ENCODE measurements around the gene PRTFDC1.
"Not testable (repeated sequence)": the region's sequence is repeated elsewhere in the genome, so short reads cannot be mapped to it uniquely, and the experiment has no call there.

PRTFDC1 gene

DNA sequence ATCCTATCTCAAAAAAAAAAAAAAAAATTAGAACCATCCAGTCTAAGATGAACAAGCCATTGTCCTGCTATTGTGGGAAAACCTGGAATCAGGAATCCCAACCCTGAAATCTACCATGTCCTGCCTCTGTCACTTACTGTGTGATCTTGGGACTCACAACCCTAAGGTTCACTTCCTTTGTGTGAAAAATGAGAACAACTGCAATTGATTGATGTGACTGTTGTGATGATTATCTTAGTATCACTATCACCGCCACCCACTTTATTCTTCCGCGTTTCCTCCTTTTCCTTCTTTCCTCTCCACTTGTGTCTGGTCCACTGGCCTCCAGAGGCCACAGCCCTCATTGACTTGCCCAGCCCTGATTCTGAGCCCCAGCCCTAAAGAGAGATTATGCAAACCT lies 12.6 kb upstream of the PRTFDC1 start:
- DNase-seq (ENCODE audit: low read depth) = no peak

DNA sequence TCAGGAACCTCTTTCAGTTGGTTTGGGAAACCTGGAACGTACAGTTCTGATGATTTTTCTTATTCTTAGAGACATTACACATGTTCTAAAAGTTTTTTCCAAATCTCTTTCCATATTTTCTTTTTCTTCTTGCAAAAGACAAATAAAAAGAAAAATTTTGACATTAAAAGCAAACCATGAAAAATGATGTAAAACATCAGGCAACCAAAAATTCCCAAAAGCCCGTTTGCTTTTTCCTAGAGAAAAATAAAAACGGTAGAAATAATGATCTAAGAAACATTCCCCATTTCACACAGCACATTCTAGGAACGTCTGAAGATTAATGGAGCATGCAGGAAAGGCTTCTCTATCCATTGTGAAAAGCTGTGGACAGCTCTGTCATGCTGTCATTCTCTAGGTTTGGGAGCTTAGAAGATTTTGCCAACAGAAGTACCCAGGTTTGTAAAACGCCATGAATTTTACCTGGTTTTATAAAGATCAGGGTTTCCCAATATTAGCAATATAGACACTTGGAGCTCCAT lies 11.2 kb upstream of the PRTFDC1 start:
- no peak for DNase-seq (ENCODE audit: low read depth)

DNA sequence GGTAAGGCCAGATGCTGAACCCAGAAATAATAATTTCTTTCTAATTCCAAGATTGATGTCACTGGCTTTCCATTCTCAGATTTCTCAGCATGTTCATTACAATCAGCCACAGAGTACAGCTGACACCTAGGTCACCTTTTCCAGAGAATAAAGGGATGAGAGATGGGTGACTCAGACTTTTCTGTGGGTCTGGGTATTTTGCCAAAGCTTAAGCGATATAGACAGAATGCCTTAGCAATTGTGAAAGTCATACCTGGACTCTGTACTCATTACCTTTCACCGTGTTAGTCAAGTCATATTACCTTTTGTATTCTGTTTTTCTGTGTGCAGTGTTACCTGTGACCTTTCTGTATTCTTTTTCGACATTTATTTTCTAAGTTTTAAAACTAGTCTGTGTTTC lies 10.6 kb upstream of the PRTFDC1 start:
- DNase-seq (ENCODE audit: low read depth) = no peak

DNA sequence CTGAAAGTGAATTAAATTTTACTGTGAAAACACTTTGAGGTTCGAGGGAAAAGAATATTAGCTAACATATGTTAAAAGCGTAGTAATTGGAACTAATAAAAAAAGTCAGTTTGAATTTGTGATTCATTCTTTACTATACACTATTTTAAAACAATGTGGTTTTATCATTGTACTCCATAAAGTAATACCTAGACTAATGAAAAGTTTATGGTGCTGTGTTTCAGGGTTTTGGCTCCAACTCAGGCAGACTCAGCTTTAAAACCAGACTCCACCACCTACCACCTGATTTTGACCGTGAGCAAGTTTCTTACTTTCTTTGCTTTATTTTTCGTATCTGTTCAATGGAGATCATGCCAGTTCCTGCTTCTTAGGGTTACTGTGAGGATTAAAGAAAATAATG lies 9.2 kb upstream of the PRTFDC1 start:
- no peak for DNase-seq (ENCODE audit: low read depth)

DNA sequence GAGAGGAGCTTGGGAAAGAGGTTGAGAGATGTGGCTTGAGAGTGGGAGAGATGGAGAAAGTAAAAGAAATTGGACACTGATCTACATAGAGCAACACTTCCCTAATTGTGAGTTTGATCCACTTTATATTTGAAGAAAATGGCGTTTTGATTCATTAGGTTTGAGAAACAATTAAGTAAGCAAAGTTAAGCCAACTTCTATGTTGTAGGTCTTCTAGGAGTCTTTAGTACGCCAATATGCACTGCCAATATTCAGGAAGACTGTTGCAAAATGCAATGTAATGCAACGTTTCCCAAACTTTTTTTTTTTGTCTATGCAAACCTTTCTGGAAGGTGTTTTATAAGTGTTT lies 7.0 kb upstream of the PRTFDC1 start:
- DNase-seq (ENCODE audit: low read depth) = no peak

DNA sequence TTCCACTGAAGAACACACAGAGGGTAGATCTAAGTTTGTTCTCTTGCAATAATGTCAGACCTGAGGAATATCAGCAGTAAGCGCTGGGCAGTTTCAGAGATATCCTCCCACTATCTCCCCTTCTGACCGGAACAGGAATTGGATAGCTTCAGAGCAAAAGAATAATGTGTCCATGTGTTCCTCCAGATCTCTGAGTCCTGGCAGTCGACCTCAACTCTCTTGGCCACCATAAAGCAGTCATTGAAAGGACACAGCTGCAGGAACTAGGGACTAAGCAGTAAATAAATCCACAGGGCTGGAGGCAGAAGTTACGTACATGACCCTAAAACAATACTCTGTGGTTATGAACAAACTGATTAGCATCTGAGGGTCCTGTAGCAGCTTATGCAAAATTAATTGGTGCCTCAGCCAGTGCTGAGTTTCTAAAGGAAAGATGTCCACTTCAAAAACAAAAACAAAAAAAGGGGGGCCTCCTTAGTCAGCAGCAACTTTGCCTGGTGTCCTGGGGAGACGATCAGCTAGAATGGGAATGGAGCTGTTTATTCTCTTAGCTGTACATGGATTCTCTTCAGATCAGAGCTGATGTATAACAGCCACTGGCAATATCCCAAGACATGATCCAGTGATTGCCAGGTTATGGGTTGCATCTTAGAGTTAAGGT lies 6.4 kb upstream of the PRTFDC1 start:
- no peak for DNase-seq (ENCODE audit: low read depth)

DNA sequence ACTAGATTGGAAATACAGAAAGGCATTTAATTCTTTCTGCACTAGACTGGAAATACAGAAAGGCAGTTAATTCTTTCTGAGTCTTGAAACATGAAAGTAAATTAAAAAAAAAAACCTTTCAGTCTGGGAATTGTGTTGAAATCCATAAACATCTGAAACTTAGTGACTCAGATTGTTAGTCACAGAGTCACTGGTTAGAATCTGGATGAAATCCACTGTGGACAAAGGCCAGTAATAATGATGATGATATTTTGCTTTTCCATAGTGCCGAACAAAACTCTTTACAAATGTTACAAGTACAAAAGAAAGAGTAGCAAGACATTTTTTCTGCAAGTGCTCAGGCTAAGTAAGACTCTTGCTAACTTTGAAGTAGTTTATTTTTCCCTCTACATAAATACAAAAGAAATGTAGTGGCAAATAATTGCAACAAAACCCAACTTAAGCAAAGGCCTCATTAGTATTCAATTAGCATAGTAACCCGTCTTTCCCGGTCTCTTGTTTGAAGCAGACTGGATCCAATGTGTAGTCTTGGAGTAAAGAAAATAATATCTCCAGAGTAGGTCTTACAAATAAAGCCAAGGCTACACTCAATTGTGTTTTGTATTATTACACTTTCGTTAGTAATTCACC lies 5.8 kb upstream of the PRTFDC1 start:
- DNase-seq (ENCODE audit: low read depth) = peak; percentile 89

DNA sequence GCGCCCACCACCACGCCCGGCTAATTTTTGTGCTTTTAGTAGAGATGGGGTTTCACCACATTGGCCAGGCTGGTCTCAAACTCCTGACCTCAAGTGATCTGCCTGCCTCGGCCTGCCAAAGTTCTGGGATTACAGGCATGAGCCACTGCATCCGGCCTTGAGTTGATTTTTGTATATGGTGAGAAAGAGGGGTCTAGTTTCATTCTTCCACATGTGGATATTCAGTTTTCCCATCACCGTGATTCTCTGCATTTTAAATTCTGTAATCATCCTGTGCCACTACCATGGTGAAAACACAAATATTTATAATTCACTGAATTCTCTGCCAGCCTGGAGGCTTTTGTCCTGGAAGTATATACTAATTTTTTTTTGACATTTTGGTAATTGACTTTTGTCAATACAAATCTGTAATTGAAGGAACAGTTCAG lies 5.2 kb upstream of the PRTFDC1 start:
- DNase-seq (ENCODE audit: low read depth) = not testable (repeated sequence)

DNA sequence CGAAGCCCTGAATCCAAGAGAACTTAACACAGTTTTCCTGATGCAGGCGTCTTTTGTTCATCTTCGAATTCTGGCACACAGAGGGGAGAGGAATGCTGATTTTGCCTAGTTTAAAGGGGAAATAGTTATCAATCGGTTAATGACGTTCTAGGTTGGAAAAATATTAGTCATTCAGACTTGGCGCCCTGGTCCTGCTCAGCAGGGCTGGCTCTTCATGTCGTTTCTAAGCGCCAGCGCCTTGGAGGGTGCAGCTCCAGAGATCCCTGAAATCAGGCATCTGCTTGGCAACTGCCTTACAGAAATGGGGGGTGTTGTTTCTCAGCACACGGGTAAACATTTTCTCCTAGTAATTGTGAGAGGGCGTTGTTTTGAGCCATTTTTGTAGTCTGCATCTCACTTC lies 1.3 kb upstream of the PRTFDC1 start:
- DNase-seq (ENCODE audit: low read depth) = no peak

DNA sequence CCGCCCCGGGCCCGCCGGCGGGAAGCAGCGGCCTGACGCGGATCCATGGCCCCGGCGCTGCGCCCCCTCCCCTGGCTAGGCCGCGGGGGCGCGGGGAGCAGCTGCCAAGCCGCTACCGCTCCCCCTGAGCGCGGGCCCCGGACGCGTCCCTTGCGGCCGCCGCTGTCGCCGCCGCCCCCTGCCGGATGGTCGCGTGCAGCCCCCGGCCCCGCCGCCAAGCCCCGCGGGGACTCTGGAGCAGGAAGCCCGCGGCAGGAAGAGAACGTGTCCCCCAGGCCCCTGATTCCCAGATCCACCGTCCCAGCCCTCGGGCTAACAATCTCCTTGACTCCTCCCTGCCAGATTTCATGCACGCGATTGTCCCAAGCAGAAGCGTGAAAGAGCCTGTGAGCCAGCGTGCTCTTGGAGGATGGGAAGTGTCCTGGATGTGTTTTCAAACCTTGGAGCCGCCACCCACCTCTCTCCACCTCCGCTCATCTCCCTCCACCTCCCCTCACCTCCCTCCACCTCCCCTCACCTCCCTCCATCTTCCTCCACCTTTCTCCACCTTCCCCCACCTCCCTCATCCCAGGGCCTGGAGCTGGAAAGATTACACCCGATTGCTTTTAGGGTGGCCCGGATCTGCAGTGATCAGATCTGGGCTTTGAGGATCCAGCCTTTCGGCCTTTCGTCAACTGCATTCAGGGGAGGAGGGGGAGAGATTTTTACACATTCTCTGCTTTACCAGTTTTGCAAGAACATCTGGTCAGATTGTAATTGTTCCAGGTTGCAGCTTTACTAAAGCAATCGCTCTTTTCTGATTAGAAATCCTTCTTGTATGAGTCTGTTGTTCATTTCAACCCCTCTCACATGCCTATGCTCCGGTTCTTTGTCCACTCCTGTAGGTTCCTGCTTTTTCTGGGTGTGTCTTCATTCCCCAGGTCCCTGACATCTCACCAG lies 570 bp upstream of the PRTFDC1 start:
- no peak for DNase-seq (ENCODE audit: low read depth)

DNA sequence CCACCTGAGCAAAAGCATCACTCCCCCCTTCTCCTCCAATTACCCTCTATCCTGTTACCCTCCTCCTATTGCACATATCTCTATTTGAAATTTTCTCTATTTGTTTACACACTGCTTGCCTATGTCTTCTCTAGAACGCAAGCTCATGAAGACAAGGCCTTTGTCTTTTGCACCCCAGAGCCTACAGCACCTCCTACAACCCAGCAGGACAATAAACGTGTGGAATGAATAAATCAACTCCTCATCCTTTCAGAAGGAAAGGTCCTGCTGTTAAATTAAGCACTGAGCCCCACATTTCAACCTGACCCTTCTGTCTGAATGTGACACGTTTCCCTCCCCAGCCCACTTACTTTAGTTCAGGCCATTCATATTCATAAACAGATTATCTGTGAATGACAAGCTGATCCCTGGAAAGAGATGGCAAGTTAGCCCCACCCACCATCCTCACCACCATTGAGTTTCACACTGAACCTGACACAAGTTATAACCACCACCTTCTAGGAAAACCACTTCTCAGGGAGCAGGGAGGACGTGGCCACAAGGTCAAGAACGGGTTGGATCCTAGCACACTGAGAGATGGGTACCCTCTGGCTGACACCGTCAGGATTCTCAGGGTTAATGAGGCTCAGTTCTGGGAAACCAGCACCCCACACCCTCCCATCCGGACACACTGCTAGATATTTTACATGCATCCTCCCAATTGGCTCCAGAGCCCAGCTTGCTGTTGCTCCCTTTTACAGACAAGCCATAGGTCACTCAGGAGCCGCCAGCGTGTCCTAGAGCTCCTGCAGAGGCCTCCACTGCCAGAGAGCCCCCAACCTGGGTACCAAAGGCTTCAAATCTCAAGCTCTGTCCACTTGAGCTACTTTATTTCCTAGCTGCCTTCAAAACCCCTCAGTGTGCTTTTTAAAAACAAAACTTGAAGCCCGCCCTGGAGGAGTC lies 934 bp downstream of the PRTFDC1 start:
- no peak for DNase-seq (ENCODE audit: low read depth)

DNA sequence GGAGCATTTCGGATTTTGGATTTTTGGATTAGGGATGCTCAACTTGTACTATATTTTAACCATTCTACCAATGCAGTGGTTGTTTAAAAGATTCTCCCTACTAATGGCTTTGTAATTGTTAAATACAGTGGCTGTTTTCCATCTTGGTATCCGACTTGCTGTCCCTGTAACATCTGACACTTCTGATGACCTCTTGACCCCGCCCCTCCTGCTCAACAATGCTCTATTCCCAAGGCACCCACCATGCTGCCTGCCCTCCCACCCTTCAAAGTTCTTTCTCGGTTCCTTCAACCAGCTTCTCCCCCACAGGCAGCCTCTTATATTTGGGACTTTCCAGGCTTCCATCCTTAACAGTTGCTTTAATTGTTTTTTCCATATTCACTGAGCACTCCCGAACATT lies 2.0 kb downstream of the PRTFDC1 start:
- no peak for DNase-seq (ENCODE audit: low read depth)

DNA sequence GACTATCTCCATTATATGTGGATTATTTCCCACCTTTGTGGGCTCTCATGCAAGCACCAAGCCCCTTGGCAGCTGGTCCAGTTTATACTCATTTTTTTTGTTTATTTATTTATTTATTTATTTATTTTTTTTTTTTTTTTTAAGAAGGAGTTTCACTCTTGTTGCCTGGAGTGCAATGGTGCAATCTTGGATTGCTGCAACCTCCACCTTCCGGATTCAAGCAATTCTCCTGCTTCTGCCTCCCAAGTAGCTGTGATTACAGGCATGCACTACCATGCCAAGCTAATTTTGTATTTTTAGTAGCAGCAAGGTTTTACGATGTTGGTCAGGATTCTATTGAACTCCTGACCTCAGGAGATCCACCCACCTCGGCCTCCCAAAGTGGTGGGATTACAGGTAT lies 2.8 kb downstream of the PRTFDC1 start:
- no peak for DNase-seq (ENCODE audit: low read depth)

DNA sequence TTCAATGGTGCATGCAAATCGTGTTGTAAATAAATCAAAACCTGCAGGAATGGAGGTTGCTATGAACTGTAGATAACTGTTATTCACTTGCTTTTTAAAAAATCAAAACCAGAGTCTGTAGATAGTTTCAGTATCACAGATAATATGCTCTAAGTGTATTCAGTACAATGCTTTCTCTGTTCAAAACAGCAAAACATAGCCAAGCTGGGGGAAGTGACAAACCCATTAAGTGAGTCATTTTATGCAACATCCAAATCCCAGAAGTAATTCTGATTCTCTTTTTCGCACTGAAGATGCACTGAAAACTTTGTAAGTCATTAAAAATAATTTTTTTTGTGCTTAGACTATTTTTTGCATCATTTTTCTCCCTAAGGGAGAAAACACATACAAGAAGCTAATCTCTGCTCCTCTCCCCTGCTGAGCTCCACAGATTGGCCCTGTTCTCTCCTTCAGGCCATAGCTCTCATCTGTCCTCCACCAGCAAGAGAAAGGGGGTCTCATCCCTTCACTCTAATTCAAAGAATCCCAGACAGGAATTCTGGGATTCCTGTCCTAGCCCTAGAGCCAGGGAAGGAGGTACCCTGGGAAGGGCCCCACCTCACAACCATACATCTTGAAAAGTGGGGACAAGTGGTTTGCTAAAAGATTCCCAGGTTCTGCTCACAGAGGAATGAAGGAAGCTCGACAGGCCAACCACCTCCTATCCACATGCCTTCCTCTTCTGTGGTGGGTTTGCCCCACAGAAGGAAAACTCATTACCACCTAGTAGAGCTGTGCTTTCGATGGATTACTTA lies 4.9 kb downstream of the PRTFDC1 start:
- DNase-seq (ENCODE audit: low read depth) = no peak

DNA sequence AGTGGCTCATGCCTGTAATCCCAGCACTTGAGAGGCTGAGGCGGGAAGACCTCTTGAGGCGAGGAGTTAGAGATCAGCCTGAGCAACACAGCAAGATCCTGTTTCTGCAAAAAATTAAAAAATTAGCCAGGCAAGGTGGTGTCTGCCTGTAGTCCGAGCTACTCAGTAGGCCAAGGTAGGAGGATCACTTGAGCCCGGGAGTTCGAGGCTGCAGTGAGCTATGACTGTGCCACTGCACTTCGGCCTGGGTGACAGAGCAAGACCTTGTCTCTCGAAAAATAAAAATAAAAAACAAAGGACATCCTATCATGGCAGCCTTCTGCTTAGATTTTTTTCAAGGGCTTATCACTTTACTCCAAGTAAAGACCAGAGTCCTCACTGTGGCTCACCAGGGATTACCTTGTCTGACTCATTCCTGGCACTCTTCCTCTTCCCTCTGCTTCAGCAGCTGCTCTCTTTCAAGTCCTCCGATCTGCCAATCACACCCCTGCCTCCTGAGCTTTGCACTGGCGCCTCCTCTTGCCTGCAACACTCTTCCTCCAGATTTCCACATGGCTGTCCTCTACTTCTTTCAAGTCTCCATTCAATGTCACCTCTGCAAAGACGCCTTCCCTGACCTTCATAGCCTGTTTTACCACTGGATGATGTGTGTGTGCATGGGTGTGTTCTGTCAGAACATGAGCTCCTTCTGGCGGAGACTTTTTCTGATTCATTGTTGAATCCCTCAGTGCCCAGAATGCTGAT lies 7.7 kb downstream of the PRTFDC1 start:
- no peak for DNase-seq (ENCODE audit: low read depth)

DNA sequence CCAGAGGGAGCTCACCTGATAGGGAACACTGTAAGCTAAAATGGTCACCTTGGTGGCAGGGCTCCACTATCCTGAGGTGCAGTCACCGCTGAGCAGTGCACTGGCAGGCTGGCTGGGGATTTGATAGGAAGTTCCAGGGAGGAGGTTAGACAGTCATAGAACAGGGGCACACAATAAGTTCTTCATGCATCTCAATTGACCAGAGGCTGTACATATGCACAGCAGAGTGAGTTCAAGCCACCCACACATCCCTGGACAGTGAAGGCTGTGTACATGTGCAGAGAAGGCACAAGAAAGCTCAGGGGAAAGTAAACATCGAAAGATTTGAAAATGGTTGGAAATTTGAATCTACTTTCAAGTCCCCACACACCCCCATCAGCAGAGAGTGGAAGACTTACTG lies 13.9 kb downstream of the PRTFDC1 start:
- DNase-seq (ENCODE audit: low read depth) = no peak

DNA sequence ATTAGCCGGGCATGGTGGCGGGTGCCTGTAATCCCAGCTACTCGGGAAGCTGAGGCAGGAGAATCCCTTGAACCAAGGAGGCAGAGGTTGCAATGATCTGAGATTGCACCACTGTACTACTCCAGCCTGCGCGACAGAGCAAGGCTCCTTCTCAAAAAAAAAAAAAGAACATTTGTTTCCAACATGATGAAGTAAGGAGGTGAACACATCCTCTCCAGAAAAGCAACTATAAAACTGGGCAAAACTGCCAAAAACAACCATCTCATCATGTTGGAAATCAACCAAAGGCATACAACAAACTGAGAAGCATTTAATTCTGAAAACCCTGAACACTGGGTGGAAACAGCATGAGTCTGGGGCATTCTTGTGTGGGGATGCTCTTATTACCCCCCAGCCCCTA lies 14.3 kb downstream of the PRTFDC1 start:
- no peak for DNase-seq (ENCODE audit: low read depth)

DNA sequence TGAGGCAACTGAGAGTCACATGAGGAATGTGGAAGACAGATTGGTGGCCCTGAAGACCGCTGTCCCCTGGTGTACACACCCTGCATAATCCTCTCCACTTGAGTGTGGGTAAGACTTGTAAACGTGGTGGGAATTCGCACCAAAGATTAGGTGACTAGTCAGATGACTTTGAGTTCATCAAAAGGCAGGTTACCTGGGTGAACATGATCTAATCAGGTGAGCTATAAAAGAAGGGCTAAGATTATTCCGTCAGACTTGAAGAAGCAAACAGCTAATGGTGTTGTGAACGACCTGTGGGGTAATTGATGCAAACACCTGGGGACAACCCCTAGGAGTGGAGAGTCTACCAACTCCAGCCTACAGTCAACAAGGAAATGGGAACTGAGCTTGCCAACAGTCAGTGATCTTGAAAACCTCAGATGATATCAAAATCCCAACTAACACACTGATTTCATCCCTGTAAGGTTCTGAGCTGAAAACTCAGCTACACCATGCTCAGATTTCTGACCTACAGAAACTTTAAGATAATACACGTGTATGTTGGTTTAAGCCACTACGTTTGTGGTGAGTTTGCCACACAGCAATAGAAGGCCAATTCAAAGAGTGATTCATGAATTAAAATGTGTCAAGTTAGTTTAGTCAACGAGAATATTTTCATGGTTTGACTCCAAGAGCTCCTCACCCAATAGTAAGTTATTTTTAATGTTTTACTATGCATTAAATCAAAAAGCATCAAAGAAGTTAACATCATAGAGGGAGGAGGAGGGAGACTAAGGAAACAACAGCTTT lies 16.7 kb downstream of the PRTFDC1 start:
- DNase-seq (ENCODE audit: low read depth) = no peak

DNA sequence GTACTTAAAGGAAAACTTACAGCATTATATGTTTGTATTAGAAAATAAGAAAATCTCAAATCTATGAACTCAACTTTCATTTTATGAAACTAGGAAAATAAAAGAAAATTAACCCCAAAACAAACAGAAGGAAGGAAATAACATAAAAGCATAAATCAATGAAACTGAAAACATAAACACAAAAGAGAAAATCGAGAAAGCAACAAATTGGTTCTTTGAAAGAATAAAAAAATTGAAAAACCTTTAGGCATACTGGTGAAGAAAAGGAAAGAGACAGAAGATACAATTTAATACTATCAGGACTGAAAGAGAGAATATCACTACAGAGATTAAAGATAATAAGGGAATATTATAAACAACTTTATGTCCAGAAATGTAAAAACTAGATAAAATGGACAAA lies 21.2 kb downstream of the PRTFDC1 start:
- no peak for DNase-seq (ENCODE audit: low read depth)

Data from GM04504 (cell line).